CD14-positive monocyte (primary cell): Measurements from ENCODE around the gene NTM. TPM values are rescaled to one million over a fixed set of nuclear protein-coding genes. Genes with fewer than 3 reads are reported as not detected.

Source experiments
- DNase-seq, 3 donors: peaks; one replicate each; pipeline ENCODE4 v3.0.0-alpha.2; 2011 to 2022
- H2AFZ ChIP-seq: 2 replicates; pipeline ENCODE4 v1.6.0; 2012; ENCODE audit warnings: mild to moderate bottlenecking, low read depth, low read length, inconsistent platforms; ENCODE audit not compliant: insufficient read depth, poor library complexity, severe bottlenecking
- H3K27ac ChIP-seq, 2 donors: 1 replicate in 1 of 2; 2 replicates in 1 of 2; pipeline ENCODE4 v1.5.1; 2012 to 2013; ENCODE audit warnings: low read length in 2 of 2, control low read depth in 1 of 2, inconsistent platforms in 1 of 2, low read depth in 1 of 2, mild to moderate bottlenecking in 1 of 2
- H3K27me3 ChIP-seq, 2 donors: one replicate each; pipeline versions ENCODE4 v1.6.0 to v1.6.1; 2011 to 2013; ENCODE audit warnings: low read length in 2 of 2; ENCODE audit not compliant: control insufficient read depth in 2 of 2, insufficient read depth in 2 of 2
- H3K36me3 ChIP-seq, 2 donors: replicated peaks in 1 of 2; 1 replicate in 1 of 2; 2 replicates in 1 of 2; pipeline versions ENCODE4 v1.5.1 to v1.6.1; 2012 to 2013; ENCODE audit warnings: low read length in 2 of 2, control low read depth in 1 of 2, inconsistent platforms in 1 of 2, mild to moderate bottlenecking in 1 of 2; ENCODE audit not compliant: insufficient read depth in 2 of 2, control insufficient read depth in 1 of 2
- H3K4me1 ChIP-seq, 2 donors: 1 replicate in 1 of 2; 2 replicates in 1 of 2; pipeline versions ENCODE4 v1.5.1 to v1.6.1; 2012 to 2013; ENCODE audit warnings: low read length in 2 of 2, control low read depth in 1 of 2, inconsistent platforms in 1 of 2, mild to moderate bottlenecking in 1 of 2, moderate library complexity in 1 of 2; ENCODE audit not compliant: insufficient read depth in 2 of 2, control insufficient read depth in 1 of 2
- H3K4me2 ChIP-seq: replicated peaks from 2 replicates; pipeline ENCODE3; 2012; ENCODE audit warnings: low read length, moderate library complexity, mild to moderate bottlenecking; ENCODE audit not compliant: poor library complexity, severe bottlenecking; ENCODE audit errors: extremely low read depth
- H3K4me3 ChIP-seq, 3 experiments: fragments of 200-600 bp in 1 of 3; sonication (generic) in 1 of 3; replicated peaks in 1 of 3; 1 replicate in 2 of 3; 2 replicates in 1 of 3; pipeline ENCODE4 v1.5.1; 2011 to 2013; ENCODE audit warnings: low read length in 3 of 3, mild to moderate bottlenecking in 3 of 3, control low read depth in 2 of 3, low read depth in 2 of 3, inconsistent platforms in 1 of 3, moderate library complexity in 1 of 3
- H3K79me2 ChIP-seq: 2 replicates; pipeline ENCODE4 v1.6.0; 2012; ENCODE audit warnings: mild to moderate bottlenecking, control low read depth, inconsistent platforms, low read length, moderate library complexity; ENCODE audit not compliant: insufficient read depth
- H3K9ac ChIP-seq: 2 replicates; pipeline ENCODE4 v1.6.0; 2017; ENCODE audit warnings: low read length, mild to moderate bottlenecking; ENCODE audit not compliant: insufficient read depth, poor library complexity, severe bottlenecking
- H3K9me3 ChIP-seq, 2 donors: replicated peaks in 1 of 2; 1 replicate in 1 of 2; 2 replicates in 1 of 2; pipeline versions ENCODE4 v1.5.1 to v1.6.1; 2012 to 2013; ENCODE audit warnings: low read length in 2 of 2, control low read depth in 1 of 2; ENCODE audit not compliant: control insufficient read depth in 1 of 2, insufficient read depth in 1 of 2
- H4K20me1 ChIP-seq: 2 replicates; pipeline ENCODE4 v1.6.0; 2012; ENCODE audit warnings: mild to moderate bottlenecking, low read length, control low read depth, moderate library complexity; ENCODE audit not compliant: insufficient read depth
- H3K27ac Mint-ChIP-seq, 7 donors: one replicate each; pipeline ENCODE4 v1.8.0; 2020; ENCODE audit warnings: mild to moderate bottlenecking in 7 of 7, mixed read lengths in 7 of 7, moderate library complexity in 6 of 7, inconsistent platforms in 2 of 7
- H3K27me3 Mint-ChIP-seq, 3 donors: one replicate each; pipeline ENCODE4 v1.8.0; 2021 to 2022; ENCODE audit warnings: low read depth in 3 of 3, mild to moderate bottlenecking in 3 of 3, mixed read lengths in 3 of 3, moderate library complexity in 3 of 3, inconsistent platforms in 1 of 3
- H3K36me3 Mint-ChIP-seq, 2 donors: one replicate each; pipeline ENCODE4 v1.8.0; 2020; ENCODE audit warnings: mixed read lengths in 2 of 2, inconsistent platforms in 1 of 2, mild to moderate bottlenecking in 1 of 2
- H3K4me1 Mint-ChIP-seq: one replicate; pipeline ENCODE4 v1.8.0; 2020; ENCODE audit warnings: mild to moderate bottlenecking, mixed read lengths
- H3K4me3 Mint-ChIP-seq, 2 donors: one replicate each; pipeline ENCODE4 v1.8.0; 2020; ENCODE audit warnings: mild to moderate bottlenecking in 2 of 2, mixed read lengths in 2 of 2, moderate library complexity in 1 of 2
- H3K9me3 Mint-ChIP-seq, 7 donors: one replicate each; pipeline ENCODE4 v1.8.0; 2020 to 2022; ENCODE audit warnings: mixed read lengths in 7 of 7, mild to moderate bottlenecking in 6 of 7, moderate library complexity in 6 of 7, inconsistent platforms in 2 of 7
- CTCF ChIP-seq: fragments of 200-600 bp; IDR thresholded peaks from one replicate; pipeline ENCODE4 v1.8.0; 2022; ENCODE audit warnings: antibody characterized with exemption, mild to moderate bottlenecking
- WGBS: methylation state at CpG from one replicate; pipeline ENCODE4 v1.1.5; 2013; ENCODE audit warnings: missing lambda C conversion rate; ENCODE audit not compliant: insufficient coverage; 5-methylcytosine and 5-hydroxymethylcytosine counted together
- intact Hi-C, 2 donors: fragments of 100-400 bp; cut with micrococcal nuclease; formaldehyde crosslinking; loops; one replicate each; pipeline versions ENCODE4 v1.15.0 to v1.15.1; 2023
- polyA plus RNA-seq, 3 donors: library from polyadenylated mRNA; depleted of rRNA in 1 of 3; unstranded in 2 of 3; stranded (reverse) in 1 of 3; fragments of 300-500 nt in 2 of 3; fragments of >200 nt in 1 of 3; fragmentation: Illumina TruSeq in 2 of 3; gene quantifications; 1 replicate in 2 of 3; 2 replicates in 1 of 3; pipeline ENCODE4 v1.2.3, GENCODE V29; 2012 to 2021

Gene NTM
- polyA plus RNA-seq, 3 donors, result not detected

GRCh38 chr11:131888230-131888855 is 517.9 kb downstream of the NTM start:
- no peaks in the 10 kb centered on the region for H3K9me3 ChIP-seq
- H3K79me2 ChIP-seq, result no peaks in the 10 kb centered on the region
- H3K9me3 Mint-ChIP-seq, result peaks cover 0 to 3% (median 0%) of the 10 kb centered on the region in 7 donors
- no peak overlapping the region for H2AFZ ChIP-seq
- H3K4me2 ChIP-seq, result no peak overlapping the region
- no peaks in the 10 kb centered on the region for H3K36me3 Mint-ChIP-seq
- no peak overlapping the region for H3K27ac ChIP-seq
- DNase-seq, result no peak
- H4K20me1 ChIP-seq, result no peaks in the 10 kb centered on the region
- H3K36me3 ChIP-seq, result no peaks in the 10 kb centered on the region
- H3K27me3 Mint-ChIP-seq, result peaks cover 8 to 9% (median 8%) of the 10 kb centered on the region in 3 donors
- TF ChIP-seq CTCF, result no peak
- no peaks in the 10 kb centered on the region for H3K4me1 ChIP-seq
- H3K27me3 ChIP-seq, result no peaks in the 10 kb centered on the region
- no peak overlapping the region for H3K9ac ChIP-seq
- peak overlapping the region in 1 of 2 donors; percentile 21 for H3K4me3 Mint-ChIP-seq
- intact Hi-C loops, result no loop called here
- H3K4me3 ChIP-seq, result no peak overlapping the region
- no peak overlapping the region for H3K27ac Mint-ChIP-seq
- H3K4me1 Mint-ChIP-seq, result no peaks in the 10 kb centered on the region
- 89% methylated on average over 12 of the region's 13 CpGs for WGBS

GRCh38 chr11:131889146-131889577 is 518.7 kb downstream of the NTM start:
- no peak for DNase-seq
- Mint-ChIP-seq H3K4me3 (no peak overlapping the region), H3K27ac (no peak overlapping the region), H3K36me3 (no peaks in the 10 kb centered on the region), H3K9me3 (peaks cover 0 to 1% (median 0%) of the 10 kb centered on the region in 7 donors), H3K4me1 (no peaks in the 10 kb centered on the region), H3K27me3 (peaks cover 6 to 8% (median 7%) of the 10 kb centered on the region in 3 donors)
- Histone ChIP-seq H3K9ac (no peak overlapping the region), H3K4me1 (no peaks in the 10 kb centered on the region), H3K4me3 (no peak overlapping the region), H3K4me2 (no peak overlapping the region), H3K36me3 (no peaks in the 10 kb centered on the region), H3K9me3 (no peaks in the 10 kb centered on the region), H3K27me3 (no peaks in the 10 kb centered on the region), H4K20me1 (no peaks in the 10 kb centered on the region), H3K27ac (no peak overlapping the region), H3K79me2 (no peaks in the 10 kb centered on the region), H2AFZ (no peak overlapping the region)
- no peak for TF ChIP-seq CTCF
- intact Hi-C loops, result no loop called here
- WGBS, result no CpG with 5 or more reads among the region's 2 CpGs
